RPMI8226 (cell line): ENCODE data around the gene RARS2.
"Not testable (repeated sequence)": the region's sequence is repeated elsewhere in the genome, so short reads cannot be mapped to it uniquely, and the experiment has no call there.

Experiments used
- DNase-seq: peaks from one replicate; pipeline ENCODE4 v3.0.0-alpha.2; 2015

Gene RARS2

GRCh38 chr6:87494761-87495422, 94.9 kb downstream of the RARS2 start:
- DNase-seq = no peak

DNA sequence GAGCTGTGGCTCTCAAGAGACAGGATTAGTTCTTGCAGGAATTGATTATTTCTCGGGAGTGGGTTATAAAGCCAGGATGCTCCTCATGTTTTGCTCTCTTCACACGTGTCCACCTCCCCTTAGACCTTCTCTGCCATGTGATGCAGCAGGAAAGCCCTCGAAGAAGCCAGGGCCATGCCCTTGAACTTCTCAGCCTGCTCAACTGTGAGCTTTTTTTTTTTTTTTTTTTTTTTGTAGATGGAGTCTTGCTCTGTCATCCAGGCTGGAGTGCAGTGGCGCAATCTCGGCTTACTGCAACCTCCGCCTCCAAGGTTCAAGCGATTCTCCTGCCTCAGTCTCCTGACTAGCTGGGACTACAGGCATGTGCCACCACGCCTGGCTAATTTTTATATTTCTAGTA, 100.5 kb downstream of the RARS2 start:
- DNase-seq = not testable (repeated sequence)

DNA sequence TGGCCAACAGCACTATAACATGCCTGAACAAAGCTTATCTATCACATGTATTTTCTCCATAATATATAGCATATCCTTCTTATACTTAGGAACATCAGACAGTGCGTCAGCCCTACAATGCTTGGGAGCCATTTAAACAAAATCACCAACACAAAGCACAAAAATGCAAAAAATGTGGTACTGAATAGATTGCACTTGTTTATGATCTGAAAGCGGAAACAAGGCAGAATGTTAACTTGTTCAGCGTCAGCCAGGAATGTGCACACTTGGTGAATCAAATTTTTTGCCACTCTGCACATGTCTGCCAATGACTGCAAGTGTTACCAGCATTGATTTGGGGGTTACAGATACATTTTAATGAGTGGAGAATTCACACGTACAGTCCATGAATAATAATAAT, 102.2 kb downstream of the RARS2 start:
- DNase-seq = no peak

- DNase-seq = no peak
Observed at GRCh38 chr6:87484491-87484890, 105.3 kb downstream of the RARS2 start.

DNA sequence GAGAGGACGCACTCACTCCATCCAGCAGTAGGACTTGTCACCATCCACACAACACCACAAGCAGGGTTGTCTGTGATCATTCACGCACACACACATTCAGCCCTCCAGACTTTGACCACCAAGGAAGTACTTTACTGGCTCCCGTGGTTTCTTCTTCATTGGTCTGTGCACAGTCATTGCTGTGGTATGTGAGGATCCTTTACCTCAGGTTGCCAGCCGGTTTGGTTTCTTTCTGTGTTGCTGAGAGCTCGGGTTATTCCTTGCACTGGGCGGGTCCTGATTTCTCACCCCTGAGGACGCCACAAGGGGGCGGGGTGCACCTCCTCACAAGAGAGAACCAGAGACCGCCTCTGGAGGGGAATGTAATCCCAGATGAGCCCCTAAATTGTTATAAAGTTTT, 105.9 kb downstream of the RARS2 start:
- no peak for DNase-seq

DNA sequence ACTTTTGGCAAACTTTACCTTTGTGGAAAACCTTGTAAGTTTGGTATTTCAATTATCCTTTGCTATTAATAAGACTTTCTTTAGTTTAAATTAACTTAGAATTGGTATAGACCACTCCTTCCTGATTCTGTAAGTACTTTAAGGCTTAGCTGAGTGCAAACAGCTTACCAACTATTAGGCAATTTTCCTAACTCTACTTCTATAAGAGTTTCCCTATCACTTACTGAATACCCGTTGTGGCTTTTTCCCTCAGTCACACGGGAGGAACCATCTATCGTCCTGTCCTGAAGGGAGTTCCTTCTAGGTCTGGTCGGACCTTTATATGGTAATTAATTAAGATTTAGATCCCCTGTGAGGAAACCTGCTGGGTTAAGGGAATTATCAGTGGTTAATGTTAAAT, 107.4 kb downstream of the RARS2 start:
- DNase-seq = no peak

DNA sequence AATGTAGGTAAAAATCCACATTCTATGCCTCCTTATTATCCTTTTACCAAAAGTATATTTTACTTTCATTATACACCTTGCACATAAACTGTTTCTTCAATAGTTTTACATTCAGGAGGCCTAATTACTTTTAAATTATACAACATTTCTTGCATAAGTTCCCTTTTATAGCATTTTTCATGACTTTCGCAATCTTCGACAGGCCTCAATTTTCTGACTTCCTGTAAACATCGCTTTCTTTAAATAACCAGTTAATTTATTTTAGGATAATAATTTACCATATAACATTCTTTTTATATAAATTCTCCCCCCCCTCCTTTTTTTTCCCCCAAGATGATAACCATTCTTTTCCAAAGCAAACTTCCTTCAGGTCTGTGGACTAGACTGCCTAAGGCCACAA, 107.9 kb downstream of the RARS2 start:
- DNase-seq = no peak

- peak; percentile 61 for DNase-seq
Observed at GRCh38 chr6:87473419-87473903, 116.3 kb downstream of the RARS2 start.

GRCh38 chr6:87472525-87473418, 117.0 kb downstream of the RARS2 start, which contains the start of gene SLC35A1:
SLC35A1 (plus strand) TSS chr6:87472974; CDS start chr6:87473004, 30 bp downstream.
- DNase-seq = peak; percentile 78

DNA sequence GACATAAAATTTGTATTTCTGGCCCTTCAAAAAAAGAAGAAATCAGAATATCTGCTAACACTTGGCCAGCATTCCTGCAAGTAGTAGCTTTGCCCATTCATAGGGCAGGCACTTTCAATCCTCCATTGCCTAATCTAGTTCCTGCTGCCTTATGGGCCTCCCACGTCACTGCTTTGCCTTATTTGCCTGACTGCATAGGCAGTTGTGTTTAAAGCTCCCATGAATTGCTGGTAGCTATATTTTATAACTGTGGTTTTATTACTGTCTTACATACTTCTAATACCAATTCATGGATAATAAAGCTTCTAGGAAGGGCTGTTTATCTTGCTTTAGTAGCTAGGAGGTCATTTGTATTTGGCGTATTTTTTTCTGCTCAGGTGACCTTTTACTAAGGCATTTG, 124.7 kb downstream of the RARS2 start:
- no peak for DNase-seq
